IPS-18a (cell line): Measurements from ENCODE around the gene GPC6.
"Not testable (repeated sequence)": the region's sequence is repeated elsewhere in the genome, so short reads cannot be mapped to it uniquely, and the experiment has no call there.

Experiments
- H3K27ac ChIP-seq: one replicate; pipeline ENCODE4 v1.5.1; 2013; ENCODE audit warnings: low read length
- H3K27me3 ChIP-seq: one replicate; pipeline ENCODE4 v1.6.1; 2013; ENCODE audit warnings: mild to moderate bottlenecking, low read length; ENCODE audit not compliant: control insufficient read depth, insufficient read depth
- H3K36me3 ChIP-seq: one replicate; pipeline ENCODE4 v1.6.1; 2013; ENCODE audit warnings: low read depth, low read length; ENCODE audit not compliant: control insufficient read depth
- H3K4me1 ChIP-seq: one replicate; pipeline ENCODE4 v1.6.1; 2013; ENCODE audit warnings: low read depth, low read length; ENCODE audit not compliant: control insufficient read depth
- H3K4me3 ChIP-seq: one replicate; pipeline ENCODE4 v1.5.1; 2013; ENCODE audit warnings: low read length
- H3K9ac ChIP-seq: one replicate; pipeline ENCODE4 v1.6.1; 2013; ENCODE audit warnings: mild to moderate bottlenecking, low read length, moderate library complexity
- H3K9me3 ChIP-seq: one replicate; pipeline ENCODE4 v1.6.1; 2013; ENCODE audit warnings: low read depth, low read length; ENCODE audit not compliant: control insufficient read depth

Gene GPC6

DNA sequence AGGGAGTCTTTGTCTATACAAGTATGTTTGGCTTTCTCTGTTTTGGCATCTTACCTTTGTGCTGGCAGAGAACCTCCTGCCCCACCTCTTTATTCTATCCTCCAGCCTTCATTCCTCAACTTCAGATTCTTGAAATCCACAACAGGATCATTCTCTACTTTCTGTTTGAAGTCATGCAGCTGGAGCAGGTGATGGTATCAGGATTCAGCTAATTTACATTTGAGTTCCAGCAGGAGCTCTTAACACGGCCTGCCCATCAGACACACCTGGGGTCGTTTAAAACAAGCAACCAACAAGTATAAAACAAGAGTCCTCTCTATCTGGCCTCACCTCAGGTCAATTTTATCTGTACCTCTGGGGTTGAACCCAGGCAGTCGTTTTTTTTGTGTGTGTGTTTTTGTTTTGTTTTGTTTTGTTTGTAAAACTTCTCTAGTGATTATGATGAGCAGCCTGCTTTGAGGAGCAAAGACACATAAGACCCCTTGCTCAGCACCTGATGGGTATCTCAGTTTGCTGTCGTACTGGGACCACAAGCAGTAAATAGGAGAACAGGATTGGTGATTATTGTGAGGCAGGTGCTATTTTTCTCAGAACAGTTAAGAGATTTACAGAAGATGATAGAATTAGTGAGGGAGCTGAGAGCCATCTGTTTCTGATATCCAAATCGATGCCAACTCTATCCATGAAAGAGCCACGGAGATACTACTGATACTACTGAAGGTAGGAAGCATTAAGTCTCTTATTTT lies 78.4 kb downstream of the GPC6 start:
- Histone ChIP-seq H3K9me3 (no peaks in the 10 kb centered on the region), H3K9ac (no peak overlapping the region), H3K4me3 (no peak overlapping the region), H3K27me3 (no peaks in the 10 kb centered on the region), H3K4me1 (peaks cover 13% of the 10 kb centered on the region), H3K36me3 (no peaks in the 10 kb centered on the region), H3K27ac (no peak overlapping the region)

DNA sequence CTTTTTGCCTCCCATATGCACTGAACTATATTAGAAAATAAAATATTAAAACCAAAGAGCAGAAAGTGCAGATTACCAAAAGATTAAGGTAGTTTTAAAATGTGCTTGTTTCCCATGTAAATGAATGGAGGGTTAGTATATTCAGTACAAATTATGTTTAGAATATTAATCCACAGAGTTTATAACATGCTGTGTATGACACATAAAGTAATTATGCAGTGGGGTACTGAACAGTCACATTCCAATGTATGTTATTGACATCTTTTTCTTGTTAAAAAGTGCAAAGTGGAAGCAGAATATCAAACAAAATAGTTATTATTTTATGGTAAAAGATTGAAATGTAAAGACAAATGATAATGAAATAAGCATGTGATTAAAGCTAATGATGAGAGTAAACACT lies 79.3 kb downstream of the GPC6 start:
- H3K36me3 ChIP-seq = no peaks in the 10 kb centered on the region
- no peak overlapping the region for H3K4me3 ChIP-seq
- H3K27me3 ChIP-seq = no peaks in the 10 kb centered on the region
- H3K27ac ChIP-seq = no peak overlapping the region
- H3K9me3 ChIP-seq = no peaks in the 10 kb centered on the region
- peaks cover 13% of the 10 kb centered on the region for H3K4me1 ChIP-seq
- no peak overlapping the region for H3K9ac ChIP-seq

DNA sequence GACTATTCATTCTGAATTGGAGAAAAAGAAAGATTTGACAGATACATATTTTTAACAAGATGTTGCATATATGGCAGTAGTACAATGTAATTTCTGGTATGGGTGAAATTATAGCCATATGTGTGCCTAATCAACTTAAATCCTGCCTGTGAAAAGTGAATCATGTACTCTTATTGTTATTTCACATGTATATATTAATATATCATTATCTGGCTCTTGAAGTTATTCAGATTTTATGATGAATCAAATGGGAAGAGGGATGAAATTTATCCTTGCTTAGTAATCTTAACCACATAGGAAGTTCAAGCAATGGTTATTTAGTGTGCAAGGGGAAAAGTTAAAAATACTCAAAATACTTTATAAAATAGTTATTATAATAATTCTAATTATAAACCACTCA lies 80.5 kb downstream of the GPC6 start:
- Histone ChIP-seq H3K36me3 (no peaks in the 10 kb centered on the region), H3K9ac (no peak overlapping the region), H3K4me1 (peaks cover 13% of the 10 kb centered on the region), H3K9me3 (no peaks in the 10 kb centered on the region), H3K4me3 (no peak overlapping the region), H3K27ac (no peak overlapping the region), H3K27me3 (no peaks in the 10 kb centered on the region)

DNA sequence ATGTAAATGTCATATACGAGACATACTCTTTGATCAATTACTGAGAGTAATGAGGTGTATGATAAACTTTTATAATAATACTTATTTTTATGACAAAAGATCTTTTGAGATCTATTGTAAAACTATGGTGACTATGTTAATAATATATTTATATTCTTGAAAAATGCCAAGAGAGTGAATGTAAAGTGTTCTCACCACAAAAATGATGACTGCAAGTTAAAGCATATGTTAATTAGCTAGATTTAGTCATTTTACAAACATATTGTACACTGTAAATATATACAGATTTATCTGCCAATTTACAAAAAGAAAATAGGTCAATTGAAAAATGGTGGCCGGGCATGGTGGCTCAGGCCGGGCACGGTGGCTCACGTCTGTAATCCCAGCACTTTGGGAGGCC lies 81.0 kb downstream of the GPC6 start:
- no peak overlapping the region for H3K4me3 ChIP-seq
- no peak overlapping the region for H3K27ac ChIP-seq
- peaks cover 13% of the 10 kb centered on the region for H3K4me1 ChIP-seq
- no peaks in the 10 kb centered on the region for H3K36me3 ChIP-seq
- no peaks in the 10 kb centered on the region for H3K9me3 ChIP-seq
- H3K27me3 ChIP-seq = no peaks in the 10 kb centered on the region
- H3K9ac ChIP-seq = no peak overlapping the region

DNA sequence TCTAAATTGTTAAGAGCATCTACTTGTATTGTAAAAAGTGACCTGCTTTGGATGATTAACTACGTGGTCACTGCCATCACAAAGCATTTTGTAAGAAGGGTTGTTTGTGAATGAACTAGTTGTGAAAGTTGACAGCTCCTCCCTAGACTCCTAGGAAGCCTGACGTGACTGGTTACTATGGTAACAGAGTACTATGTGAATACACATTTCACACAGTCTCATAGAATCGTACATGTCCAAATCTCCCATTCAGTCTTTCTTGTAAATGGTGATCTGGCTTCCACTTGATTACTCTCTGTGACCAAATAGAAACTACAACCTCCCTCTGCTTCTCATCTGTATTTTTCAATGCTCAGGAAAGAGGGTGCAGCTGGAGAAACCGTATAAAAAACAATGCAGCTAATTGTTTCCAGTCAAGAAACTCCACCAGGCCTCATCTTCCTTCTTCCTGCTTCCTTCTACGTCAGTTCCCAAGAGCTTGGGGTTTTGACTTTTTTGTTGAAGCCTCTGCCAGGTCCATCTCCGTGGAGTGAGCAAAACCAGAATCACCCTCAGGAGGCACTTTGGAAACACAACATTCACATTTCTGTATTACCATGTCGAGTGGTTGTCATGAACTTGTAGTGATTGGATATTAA lies 83.4 kb downstream of the GPC6 start:
- Histone ChIP-seq H3K36me3 (no peaks in the 10 kb centered on the region), H3K27me3 (no peaks in the 10 kb centered on the region), H3K4me1 (peaks cover 5% of the 10 kb centered on the region), H3K27ac (peak overlapping the region; percentile 11), H3K9ac (no peak overlapping the region), H3K9me3 (no peaks in the 10 kb centered on the region), H3K4me3 (no peak overlapping the region)

DNA sequence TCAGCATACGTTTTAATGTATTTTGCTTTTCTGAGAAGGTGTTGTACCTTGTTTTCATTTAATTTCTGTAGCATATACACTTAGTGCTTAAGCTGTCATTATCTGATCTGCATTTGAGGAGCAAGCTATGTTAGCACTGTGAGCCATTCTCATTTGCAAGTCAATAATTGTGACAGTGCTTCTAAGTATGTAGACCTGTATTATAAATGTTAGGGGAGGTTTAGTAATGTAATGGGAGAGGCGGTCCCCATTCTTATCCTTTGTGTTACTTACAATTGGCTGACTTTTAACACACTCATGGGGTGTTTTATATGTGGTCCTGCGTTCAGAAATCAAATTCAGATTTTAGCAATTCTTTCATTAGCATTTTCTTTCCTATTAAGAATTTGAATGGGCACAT lies 90.2 kb downstream of the GPC6 start:
- Histone ChIP-seq H3K4me3 (no peak overlapping the region), H3K27ac (no peak overlapping the region), H3K4me1 (peaks cover 43% of the 10 kb centered on the region), H3K9me3 (no peaks in the 10 kb centered on the region), H3K36me3 (no peaks in the 10 kb centered on the region), H3K9ac (no peak overlapping the region), H3K27me3 (no peaks in the 10 kb centered on the region)

DNA sequence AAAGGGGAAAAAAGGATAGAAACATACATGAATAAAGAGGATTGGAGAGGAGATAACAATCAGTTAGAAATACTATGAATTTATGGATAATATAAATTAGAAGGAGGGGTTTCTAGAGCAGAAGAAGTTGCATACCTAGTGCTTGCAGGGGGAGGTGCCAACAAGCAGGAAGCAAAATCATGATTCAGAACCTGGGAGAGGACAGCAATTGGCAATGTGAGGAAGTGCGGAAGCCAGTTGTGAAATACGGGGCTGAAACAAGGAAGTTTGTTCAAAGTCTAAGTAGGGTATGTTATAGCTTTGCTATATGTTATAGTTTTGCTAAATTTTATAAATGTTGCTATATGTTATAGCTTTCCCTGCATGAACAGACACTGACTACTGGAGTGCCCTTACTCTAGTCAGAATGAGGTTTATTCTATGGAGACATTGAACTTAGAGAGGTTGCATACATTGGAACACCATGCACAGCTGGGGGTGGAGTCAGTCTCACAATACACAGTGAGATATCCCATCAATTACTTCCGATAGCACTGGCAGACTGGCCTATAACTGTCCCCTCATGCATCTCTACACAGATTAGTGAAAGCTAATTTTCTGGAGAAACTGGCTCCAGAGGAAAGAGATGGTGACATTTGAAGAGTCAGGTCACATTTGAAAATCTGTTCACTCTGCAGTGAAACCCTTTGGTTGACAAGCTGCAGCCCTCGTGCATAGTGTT lies 92.1 kb downstream of the GPC6 start:
- no peak overlapping the region for H3K9ac ChIP-seq
- no peak overlapping the region for H3K4me3 ChIP-seq
- no peaks in the 10 kb centered on the region for H3K27me3 ChIP-seq
- H3K36me3 ChIP-seq = no peaks in the 10 kb centered on the region
- no peaks in the 10 kb centered on the region for H3K9me3 ChIP-seq
- H3K27ac ChIP-seq = no peak overlapping the region
- H3K4me1 ChIP-seq = peaks cover 43% of the 10 kb centered on the region

DNA sequence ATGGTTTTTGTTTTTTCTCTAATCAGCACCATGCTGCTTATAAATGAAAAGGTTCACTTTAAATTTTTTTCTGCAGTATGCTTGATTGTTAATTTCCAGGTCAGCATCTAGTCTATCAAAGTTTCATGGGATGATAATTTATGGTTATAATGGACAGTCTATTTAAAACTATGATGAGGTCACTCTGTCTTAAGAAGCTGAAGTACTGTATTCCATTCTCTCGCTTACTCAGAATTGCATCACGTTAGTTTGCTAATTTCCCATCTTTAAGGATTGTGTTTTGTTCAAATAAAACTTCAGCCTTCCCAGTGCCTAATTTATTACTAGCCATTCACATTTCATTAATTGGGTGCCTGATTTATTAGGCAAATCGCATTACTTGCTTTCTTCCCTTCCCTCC lies 94.3 kb downstream of the GPC6 start:
- H3K27ac ChIP-seq = no peak overlapping the region

DNA sequence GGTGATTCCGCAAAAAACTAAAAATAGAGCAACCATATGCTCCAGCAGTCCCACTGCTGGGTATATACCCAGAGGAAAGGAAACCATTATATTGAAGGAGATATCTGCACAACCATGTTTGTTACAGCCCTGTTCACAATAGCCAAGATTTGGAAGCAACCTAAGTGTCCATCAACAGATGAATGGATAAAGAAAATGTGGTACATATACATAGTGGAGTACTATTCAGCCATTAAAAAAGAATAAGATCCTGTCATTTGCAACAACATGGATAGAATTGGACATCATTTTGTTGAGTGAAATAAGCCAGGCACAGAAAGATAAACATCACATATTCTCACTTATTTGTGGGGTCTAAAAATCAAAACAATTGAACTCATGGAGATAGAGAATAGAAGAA lies 97.3 kb downstream of the GPC6 start:
- not testable (repeated sequence) for H3K9ac ChIP-seq, H3K4me3 ChIP-seq, H3K9me3 ChIP-seq, H3K36me3 ChIP-seq, H3K27me3 ChIP-seq, H3K27ac ChIP-seq
- H3K4me1 ChIP-seq = peaks cover 28% of the 10 kb centered on the region

More for the DNA sequence above, 94.3 kb downstream of the GPC6 start:
- Histone ChIP-seq H3K9ac (no peak overlapping the region), H3K4me3 (no peak overlapping the region), H3K9me3 (no peaks in the 10 kb centered on the region), H3K36me3 (no peaks in the 10 kb centered on the region), H3K27me3 (no peaks in the 10 kb centered on the region), H3K4me1 (peaks cover 43% of the 10 kb centered on the region)

DNA sequence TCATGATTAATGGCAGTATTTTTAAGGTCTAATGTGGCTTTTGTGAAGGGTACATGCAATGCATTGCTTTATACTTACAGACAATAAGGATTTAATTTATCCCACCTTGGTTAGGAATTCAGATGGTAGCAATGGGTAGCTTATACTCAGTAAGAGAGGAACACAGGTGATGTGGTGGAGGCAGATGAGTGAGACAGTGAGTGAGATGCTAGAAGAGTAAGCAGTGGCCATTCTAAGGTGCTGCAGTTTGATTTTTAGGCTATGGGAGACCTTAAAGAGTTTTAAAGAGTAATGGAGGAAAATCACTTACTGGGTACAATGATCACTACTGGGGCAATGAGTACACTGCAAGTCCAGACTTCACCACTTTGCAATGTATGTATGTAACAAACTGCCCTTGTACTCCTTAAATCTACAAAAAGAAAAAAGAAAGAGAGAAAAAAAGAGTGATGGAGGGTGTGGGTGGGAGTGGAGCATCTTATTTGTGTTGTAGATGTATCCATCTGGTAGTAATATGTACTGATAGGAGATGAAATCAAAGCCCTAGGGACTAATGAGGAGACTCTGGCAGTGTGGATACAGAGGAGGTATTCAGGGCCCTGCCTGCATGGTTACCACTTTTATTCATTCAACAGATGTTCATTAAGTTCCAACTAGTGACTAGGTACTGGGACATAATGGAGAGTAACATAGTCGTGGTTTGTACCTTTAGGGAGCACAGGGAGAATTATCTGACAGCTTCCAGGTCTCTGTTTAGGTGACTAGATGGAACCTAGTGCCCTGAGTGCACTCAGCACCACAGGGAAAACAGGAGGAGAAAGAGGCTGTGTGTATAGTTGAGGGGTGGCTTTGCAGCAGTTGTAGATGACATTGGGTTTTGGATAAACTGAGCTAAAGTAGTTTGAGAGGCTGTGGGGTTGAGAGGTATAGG lies 99.0 kb downstream of the GPC6 start:
- H3K27me3 ChIP-seq = no peaks in the 10 kb centered on the region
- peaks cover 25% of the 10 kb centered on the region for H3K4me1 ChIP-seq
- H3K9me3 ChIP-seq = no peaks in the 10 kb centered on the region
- H3K36me3 ChIP-seq = no peaks in the 10 kb centered on the region
- H3K4me3 ChIP-seq = no peak overlapping the region
- no peak overlapping the region for H3K9ac ChIP-seq
- no peak overlapping the region for H3K27ac ChIP-seq

DNA sequence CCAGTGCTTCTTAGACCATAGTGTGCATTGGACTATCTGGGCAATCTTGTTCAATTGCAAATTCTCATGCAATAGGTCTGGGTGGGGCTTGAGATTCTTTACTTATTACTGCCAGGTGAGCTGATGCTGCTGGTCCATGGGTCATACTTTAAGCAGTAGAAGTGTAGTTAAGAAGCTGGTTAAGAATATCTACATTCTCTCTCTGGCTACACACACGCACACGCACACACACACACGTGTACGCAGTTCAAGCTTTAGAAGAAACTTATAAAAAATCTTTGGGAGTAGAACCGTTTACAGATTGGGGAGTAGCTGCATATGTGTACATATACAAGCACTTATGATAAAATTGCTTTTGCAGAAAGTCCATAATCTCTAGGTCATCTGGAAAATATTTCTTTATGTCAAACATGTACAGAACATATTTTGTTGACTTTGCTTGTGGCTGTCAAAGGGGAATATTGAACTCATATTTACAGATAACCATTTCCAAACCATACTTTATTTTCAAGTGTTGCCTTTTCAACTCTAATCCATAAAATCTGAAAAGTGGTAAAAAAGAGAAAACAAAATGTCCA lies 99.7 kb downstream of the GPC6 start:
- Histone ChIP-seq H3K4me3 (no peak overlapping the region), H3K9me3 (no peaks in the 10 kb centered on the region), H3K27ac (no peak overlapping the region), H3K36me3 (no peaks in the 10 kb centered on the region), H3K27me3 (no peaks in the 10 kb centered on the region), H3K4me1 (peaks cover 18% of the 10 kb centered on the region), H3K9ac (no peak overlapping the region)
